ENCODE results near the gene ADGRL2. TPM values are rescaled to one million over a fixed set of nuclear protein-coding genes. Genes with fewer than 3 reads are reported as not detected.

The ADGRL2 gene
- polyA plus RNA-seq, 1 donor (not counting 4 experiments of a cell fraction or from before 2014, with no cell fraction given), result 6.6 TPM

GRCh38 chr1:81852961-81853360 is 52.2 kb downstream of the ADGRL2 start:
- dilution Hi-C loops (cut with MboI; ENCODE audit: extremely low pct_ligation_motif_present, low sequenced_read_pairs), result no loop called here
- no peak overlapping the region for H3K4me2 ChIP-seq (ENCODE audit: control insufficient read depth, extremely low read depth, insufficient read depth, low read depth, low read length)
- H3K9me1 ChIP-seq (ENCODE audit: control insufficient read depth, extremely low read depth, insufficient read depth, low read length), result no peaks in the 10 kb centered on the region
- H3K27me3 ChIP-seq (ENCODE audit: control insufficient read depth, extremely low read depth, insufficient read depth, low read length), result no peaks in the 10 kb centered on the region
- H3K79me2 ChIP-seq (ENCODE audit: control insufficient read depth, insufficient read depth, low read length), result no peaks in the 10 kb centered on the region
- H3K9me3 ChIP-seq (ENCODE audit: control insufficient read depth, low read depth, low read length), result no peaks in the 10 kb centered on the region
- TF ChIP-seq EZH2 (IDR thresholded peaks at IDR 0.05; ENCODE audit: low read length) (no peak), CTCF (optimal IDR thresholded peaks at IDR 0.05 in 1 of 3, IDR thresholded peaks at IDR 0.05 in 1 of 3, conservative IDR thresholded peaks at IDR 0.05 in 1 of 3; ENCODE audit: extremely low read depth in 1 of 3, insufficient read depth in 2 of 3, low read length in 3 of 3) (no peak)
- H3K27ac ChIP-seq (ENCODE audit: control insufficient read depth, insufficient read depth, low read length), result no peak overlapping the region
- FAIRE-seq (no peak), DNase-seq (ENCODE audit: low read depth, low spot score) (no peak)
- no peaks in the 10 kb centered on the region for H3K4me1 ChIP-seq (ENCODE audit: control insufficient read depth, extremely low read depth, insufficient read depth, low read length)
- H4K20me1 ChIP-seq (ENCODE audit: control insufficient read depth, extremely low read depth, insufficient read depth, low read length), result no peaks in the 10 kb centered on the region
- H3K36me3 ChIP-seq (ENCODE audit: control insufficient read depth in 2 of 2, extremely low read depth in 1 of 2, insufficient read depth in 2 of 2, low read length in 2 of 2), result no peaks in the 10 kb centered on the region
- H3K9ac ChIP-seq (ENCODE audit: control insufficient read depth, extremely low read depth, insufficient read depth, low read length), result no peak overlapping the region
- H3K4me3 ChIP-seq (ENCODE audit: control insufficient read depth in 2 of 3, extremely low read depth in 1 of 3, insufficient read depth in 2 of 3, low read depth in 1 of 3, low read length in 3 of 3), result no peak overlapping the region
- H2AFZ ChIP-seq (ENCODE audit: control insufficient read depth, low read length), result no peak overlapping the region

- H3K9me1 ChIP-seq (ENCODE audit: control insufficient read depth, extremely low read depth, insufficient read depth, low read length), result no peaks in the 10 kb centered on the region
- no peaks in the 10 kb centered on the region for H3K4me1 ChIP-seq (ENCODE audit: control insufficient read depth, extremely low read depth, insufficient read depth, low read length)
- no peak overlapping the region for H3K27ac ChIP-seq (ENCODE audit: control insufficient read depth, insufficient read depth, low read length)
- H3K36me3 ChIP-seq (ENCODE audit: control insufficient read depth in 2 of 2, extremely low read depth in 1 of 2, insufficient read depth in 2 of 2, low read length in 2 of 2), result no peaks in the 10 kb centered on the region
- H2AFZ ChIP-seq (ENCODE audit: control insufficient read depth, low read length), result no peak overlapping the region
- H3K9ac ChIP-seq (ENCODE audit: control insufficient read depth, extremely low read depth, insufficient read depth, low read length), result no peak overlapping the region
- no peaks in the 10 kb centered on the region for H3K9me3 ChIP-seq (ENCODE audit: control insufficient read depth, low read depth, low read length)
- H4K20me1 ChIP-seq (ENCODE audit: control insufficient read depth, extremely low read depth, insufficient read depth, low read length), result no peaks in the 10 kb centered on the region
- dilution Hi-C loops (cut with MboI; ENCODE audit: extremely low pct_ligation_motif_present, low sequenced_read_pairs), result no loop called here
- no peaks in the 10 kb centered on the region for H3K27me3 ChIP-seq (ENCODE audit: control insufficient read depth, extremely low read depth, insufficient read depth, low read length)
- no peak overlapping the region for H3K4me3 ChIP-seq (ENCODE audit: control insufficient read depth in 2 of 3, extremely low read depth in 1 of 3, insufficient read depth in 2 of 3, low read depth in 1 of 3, low read length in 3 of 3)
- no peaks in the 10 kb centered on the region for H3K79me2 ChIP-seq (ENCODE audit: control insufficient read depth, insufficient read depth, low read length)
- H3K4me2 ChIP-seq (ENCODE audit: control insufficient read depth, extremely low read depth, insufficient read depth, low read depth, low read length), result no peak overlapping the region
- FAIRE-seq, result no peak
- no peak for DNase-seq (ENCODE audit: low read depth, low spot score)
- no peak for TF ChIP-seq EZH2 (IDR thresholded peaks at IDR 0.05; ENCODE audit: low read length)
- no peak for TF ChIP-seq CTCF (optimal IDR thresholded peaks at IDR 0.05 in 1 of 3, IDR thresholded peaks at IDR 0.05 in 1 of 3, conservative IDR thresholded peaks at IDR 0.05 in 1 of 3; ENCODE audit: extremely low read depth in 1 of 3, insufficient read depth in 2 of 3, low read length in 3 of 3)
These were observed 66.5 kb downstream of the ADGRL2 start for GRCh38 chr1:81867235-81867634.

Data from keratinocyte (primary cell).